Measurements from ENCODE around the gene MEG3.

The MEG3 gene

GRCh38 chr14:100891501-100892445 lies 65.9 kb downstream of the MEG3 start:
- TF ChIP-seq Cebpa-rat (IDR thresholded peaks at IDR 0.05), result no peak

GRCh38 chr14:100892496-100893227 lies 66.7 kb downstream of the MEG3 start:
- TF ChIP-seq Cebpa-rat (IDR thresholded peaks at IDR 0.05), result no peak
- no peak overlapping the region for H3K27ac ChIP-seq
- no peak overlapping the region for H3K9ac ChIP-seq
- H3K4me1 ChIP-seq, result peaks cover 0 to 18% (median 3%) of the 10 kb centered on the region in 10 experiments; a peak in 6 of 20 replicates
- no peaks in the 10 kb centered on the region for H3K9me3 ChIP-seq (replicated peaks in 1 of 11)
- H4K20me1 ChIP-seq, result no peaks in the 10 kb centered on the region; a peak in 1 of 22 replicates
- H3K4me2 ChIP-seq, result 0 out of 22 replicates have a peak overlapping the region, but pooled peaks of 1 of the 11 experiments have one; percentile 12
- H3K36me3 ChIP-seq, result no peaks in the 10 kb centered on the region
- H3K27me3 ChIP-seq, result peaks cover 0 to 13% (median 8%) of the 10 kb centered on the region in 11 experiments; a peak in 13 of 22 replicates
- no peak overlapping the region for H3K4me3 ChIP-seq

More at GRCh38 chr14:100891501-100892445, 65.9 kb downstream of the MEG3 start:
- Histone ChIP-seq H3K9ac (no peak overlapping the region), H3K4me3 (no peak overlapping the region), H3K27ac (no peak overlapping the region), H3K27me3 (peaks cover 0 to 7% (median 3%) of the 10 kb centered on the region in 11 experiments; a peak in 13 of 22 replicates), H3K4me2 (no peak overlapping the region), H3K9me3 (replicated peaks in 1 of 11) (no peaks in the 10 kb centered on the region), H3K36me3 (no peaks in the 10 kb centered on the region), H3K4me1 (peaks cover 0 to 13% (median 1%) of the 10 kb centered on the region in 10 experiments; a peak in 6 of 20 replicates), H4K20me1 (no peaks in the 10 kb centered on the region; a peak in 1 of 22 replicates)

- H3K36me3 ChIP-seq, result no peaks in the 10 kb centered on the region
- H3K27ac ChIP-seq, result no peak overlapping the region
- H3K9me3 ChIP-seq (replicated peaks in 1 of 11), result no peaks in the 10 kb centered on the region
- no peak overlapping the region for H3K4me3 ChIP-seq
- H3K9ac ChIP-seq, result no peak overlapping the region
- H3K4me2 ChIP-seq, result peak overlapping the region in 5 of 11 experiments; percentile 2 to 21 (median 12); a peak in 6 of 22 replicates
- H3K27me3 ChIP-seq, result peaks cover 0 to 13% (median 8%) of the 10 kb centered on the region in 11 experiments; a peak in 13 of 22 replicates
- TF ChIP-seq Cebpa-rat (IDR thresholded peaks at IDR 0.05), result no peak
- H3K4me1 ChIP-seq, result peaks cover 0 to 22% (median 3%) of the 10 kb centered on the region in 10 experiments; a peak in 7 of 20 replicates
- no peaks in the 10 kb centered on the region; a peak in 1 of 22 replicates for H4K20me1 ChIP-seq
Observed at GRCh38 chr14:100893228-100893601, 67.3 kb downstream of the MEG3 start.

- H3K9ac ChIP-seq, result no peak overlapping the region
- H4K20me1 ChIP-seq, result no peaks in the 10 kb centered on the region; a peak in 1 of 22 replicates
- H3K4me2 ChIP-seq, result peak overlapping the region in 4 of 11 experiments; percentile 2 to 21 (median 16); a peak in 5 of 22 replicates
- H3K4me3 ChIP-seq, result no peak overlapping the region
- H3K27ac ChIP-seq, result no peak overlapping the region
- H3K4me1 ChIP-seq, result peaks cover 0 to 27% (median 6%) of the 10 kb centered on the region in 10 experiments; a peak in 13 of 20 replicates
- peaks cover 0 to 13% (median 8%) of the 10 kb centered on the region in 11 experiments; a peak in 13 of 22 replicates for H3K27me3 ChIP-seq
- H3K36me3 ChIP-seq, result no peaks in the 10 kb centered on the region
- no peaks in the 10 kb centered on the region for H3K9me3 ChIP-seq (replicated peaks in 1 of 11)
- TF ChIP-seq Cebpa-rat (IDR thresholded peaks at IDR 0.05), result no peak
Observed at GRCh38 chr14:100893760-100894159, 67.8 kb downstream of the MEG3 start.

- H3K4me2 ChIP-seq, result no peak overlapping the region
- H3K9me3 ChIP-seq (replicated peaks in 1 of 11), result no peaks in the 10 kb centered on the region
- no peaks in the 10 kb centered on the region; a peak in 1 of 22 replicates for H4K20me1 ChIP-seq
- H3K4me3 ChIP-seq, result no peak overlapping the region
- no peak for TF ChIP-seq Cebpa-rat (IDR thresholded peaks at IDR 0.05)
- H3K27me3 ChIP-seq, result peaks cover 0 to 15% (median 8%) of the 10 kb centered on the region in 11 experiments; a peak in 16 of 22 replicates
- peaks cover 2 to 34% (median 13%) of the 10 kb centered on the region in 10 experiments for H3K4me1 ChIP-seq
- H3K27ac ChIP-seq, result no peak overlapping the region
- H3K9ac ChIP-seq, result no peak overlapping the region
- H3K36me3 ChIP-seq, result no peaks in the 10 kb centered on the region
Observed at GRCh38 chr14:100894416-100894815, 68.5 kb downstream of the MEG3 start.

- Histone ChIP-seq H3K27ac (no peak overlapping the region), H3K4me2 (no peak overlapping the region), H3K4me3 (no peak overlapping the region), H3K4me1 (peaks cover 12 to 44% (median 23%) of the 10 kb centered on the region in 10 experiments), H4K20me1 (no peaks in the 10 kb centered on the region; a peak in 1 of 22 replicates), H3K9ac (no peak overlapping the region), H3K36me3 (no peaks in the 10 kb centered on the region), H3K27me3 (peaks cover 0 to 25% (median 14%) of the 10 kb centered on the region in 11 experiments; a peak in 17 of 22 replicates), H3K9me3 (replicated peaks in 1 of 11) (no peaks in the 10 kb centered on the region)
- no peak for TF ChIP-seq Cebpa-rat (IDR thresholded peaks at IDR 0.05)
Observed at GRCh38 chr14:100895411-100895810, 69.5 kb downstream of the MEG3 start.

GRCh38 chr14:100896369-100897060 lies 70.6 kb downstream of the MEG3 start:
- peak overlapping the region in 4 of 11 experiments; percentile 19 to 43 (median 38); a peak in 6 of 22 replicates for H3K4me2 ChIP-seq
- H3K27ac ChIP-seq, result no peak overlapping the region
- H4K20me1 ChIP-seq, result peaks cover 0 to 4% (median 0%) of the 10 kb centered on the region in 11 experiments; a peak in 2 of 22 replicates
- peaks cover 18 to 53% (median 29%) of the 10 kb centered on the region in 10 experiments for H3K4me1 ChIP-seq
- TF ChIP-seq Cebpa-rat (IDR thresholded peaks at IDR 0.05), result no peak
- peaks cover 0 to 35% (median 18%) of the 10 kb centered on the region in 11 experiments; a peak in 17 of 22 replicates for H3K27me3 ChIP-seq
- H3K4me3 ChIP-seq, result no peak overlapping the region
- H3K9me3 ChIP-seq (replicated peaks in 1 of 11), result peaks cover 0 to 4% (median under 1%) of the 10 kb centered on the region in 11 experiments; a peak in 4 of 22 replicates
- no peaks in the 10 kb centered on the region for H3K36me3 ChIP-seq
- H3K9ac ChIP-seq, result 0 out of 22 replicates have a peak overlapping the region, but pooled peaks of 1 of the 11 experiments have one; percentile 9

GRCh38 chr14:100898465-100898864 lies 72.5 kb downstream of the MEG3 start:
- Histone ChIP-seq H3K27me3 (peaks cover 0 to 39% (median 22%) of the 10 kb centered on the region in 11 experiments; a peak in 17 of 22 replicates), H3K9me3 (replicated peaks in 1 of 11) (peaks cover 0 to 9% (median 4%) of the 10 kb centered on the region in 11 experiments; a peak in 7 of 22 replicates), H3K9ac (no peak overlapping the region), H4K20me1 (peaks cover 0 to 7% (median 0%) of the 10 kb centered on the region in 11 experiments; a peak in 2 of 22 replicates), H3K4me3 (no peak overlapping the region), H3K4me1 (peaks cover 18 to 46% (median 29%) of the 10 kb centered on the region in 10 experiments), H3K4me2 (peak overlapping the region in 5 of 11 experiments; percentile 80 to 88 (median 85); a peak in 6 of 22 replicates), H3K27ac (no peak overlapping the region), H3K36me3 (no peaks in the 10 kb centered on the region)
- no peak for TF ChIP-seq Cebpa-rat (IDR thresholded peaks at IDR 0.05)

Data from BLaER1 treated with 17β-estradiol and CSF1 and Interleukin-3, amounts not matched to agents 10 nM and 100 nM (cell line).